ENCODE data around the gene CAGE1.
"Not testable (repeated sequence)": the region's sequence is repeated elsewhere in the genome, so short reads cannot be mapped to it uniquely, and the experiment has no call there.

DNA sequence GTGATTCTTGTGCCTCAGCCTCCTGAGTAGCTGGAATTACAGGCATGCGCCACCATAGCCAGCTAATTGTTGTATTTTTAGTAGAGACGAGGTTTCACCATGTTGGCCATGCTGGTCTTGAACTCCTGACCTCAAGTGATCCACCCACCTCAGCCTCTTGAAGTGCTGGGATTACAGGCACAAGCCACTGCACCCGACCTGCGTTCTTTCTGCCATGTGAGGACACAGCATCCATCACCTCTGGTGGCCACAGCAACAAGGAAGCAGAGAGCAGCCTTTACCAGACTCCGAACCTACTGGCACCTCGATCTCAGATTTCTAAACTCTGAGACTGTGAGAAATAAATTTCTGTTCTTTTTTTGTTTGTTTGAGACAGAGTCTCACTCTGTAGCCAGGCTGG, 67.7 kb downstream of the CAGE1 start:
- TF ChIP-seq, protein P1, sequence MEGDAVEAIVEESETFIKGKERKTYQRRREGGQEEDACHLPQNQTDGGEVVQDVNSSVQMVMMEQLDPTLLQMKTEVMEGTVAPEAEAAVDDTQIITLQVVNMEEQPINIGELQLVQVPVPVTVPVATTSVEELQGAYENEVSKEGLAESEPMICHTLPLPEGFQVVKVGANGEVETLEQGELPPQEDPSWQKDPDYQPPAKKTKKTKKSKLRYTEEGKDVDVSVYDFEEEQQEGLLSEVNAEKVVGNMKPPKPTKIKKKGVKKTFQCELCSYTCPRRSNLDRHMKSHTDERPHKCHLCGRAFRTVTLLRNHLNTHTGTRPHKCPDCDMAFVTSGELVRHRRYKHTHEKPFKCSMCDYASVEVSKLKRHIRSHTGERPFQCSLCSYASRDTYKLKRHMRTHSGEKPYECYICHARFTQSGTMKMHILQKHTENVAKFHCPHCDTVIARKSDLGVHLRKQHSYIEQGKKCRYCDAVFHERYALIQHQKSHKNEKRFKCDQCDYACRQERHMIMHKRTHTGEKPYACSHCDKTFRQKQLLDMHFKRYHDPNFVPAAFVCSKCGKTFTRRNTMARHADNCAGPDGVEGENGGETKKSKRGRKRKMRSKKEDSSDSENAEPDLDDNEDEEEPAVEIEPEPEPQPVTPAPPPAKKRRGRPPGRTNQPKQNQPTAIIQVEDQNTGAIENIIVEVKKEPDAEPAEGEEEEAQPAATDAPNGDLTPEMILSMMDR (IDR thresholded peaks at IDR 0.05; ENCODE audit: low read length) = not testable (repeated sequence)
- not testable (repeated sequence) for TF ChIP-seq EZH2 (IDR thresholded peaks at IDR 0.05; ENCODE audit: borderline replicate concordance, low read length)

Data from OCI-LY1 (cell line).